ENCODE measurements around the gene SPATA9. TPM values are rescaled to one million over a fixed set of nuclear protein-coding genes. Genes with fewer than 3 reads are reported as not detected.

SPATA9 gene
- total and polyA plus RNA-seq, 9 of the 15 experiments (the other 6 are each of a cell fraction or from before 2014, with no cell fraction given): 0.16 to 5.5 (median 0.39) TPM; not detected in 3

GRCh38 chr5:95621839-95622629 is 60.8 kb downstream of the SPATA9 start:
- ATAC-seq: no peak
- BruUV-seq (replicated peaks): no TSS peak
- ChIA-PET POLR2A (interaction anchor here (1.0 to 2.3 kb wide), 2 partner anchors 8 to 9 kb away, joined by 3 to 12 read pairs; no protein-coding TSS in a partner anchor), CTCF (ENCODE audit: low intra/inter-chr PET ratio) (no interaction called here)
- no peak for FAIRE-seq
- H3K36me3 ChIP-seq (ENCODE audit: control insufficient read depth, insufficient read depth, low read length): no peaks in the 10 kb centered on the region
- intact Hi-C loops (cut with micrococcal nuclease): no loop called here
- in situ Hi-C loops (cut with MboI): no loop called here
- no peak overlapping the region for H3K4me2 ChIP-seq (ENCODE audit: insufficient read depth, low read length)
- no peaks in the 10 kb centered on the region for H3K9me1 ChIP-seq (ENCODE audit: control insufficient read depth, insufficient read depth, low read length)
- DNase-seq (ENCODE audit: extremely low read depth in 1 of 4, low spot score in 3 of 4): no peak
- H3K4me3 ChIP-seq: no peak overlapping the region
- H2AFZ ChIP-seq (ENCODE audit: low read depth, low read length): no peak overlapping the region
- no peaks in the 10 kb centered on the region for H3K79me2 ChIP-seq (ENCODE audit: control insufficient read depth, insufficient read depth, low read length)
- H3K27me3 ChIP-seq (ENCODE audit: control insufficient read depth in 2 of 2, insufficient read depth in 2 of 2, low read length in 2 of 2): no peaks in the 10 kb centered on the region
- no peak overlapping the region for H3K27ac ChIP-seq (ENCODE audit: extremely low read depth, low read depth, low read length)
- H4K20me1 ChIP-seq (replicated peaks; ENCODE audit: control insufficient read depth, insufficient read depth, low read length): no peaks in the 10 kb centered on the region
- no peaks in the 10 kb centered on the region for H3K4me1 ChIP-seq (replicated peaks in 1 of 2; ENCODE audit: control insufficient read depth in 2 of 2, insufficient read depth in 2 of 2, low read length in 2 of 2)
- 11% methylated on average over 8 of the region's 8 CpGs for WGBS (ENCODE audit: insufficient coverage, low coverage, missing lambda C conversion rate)
- H3K9ac ChIP-seq (ENCODE audit: insufficient read depth in 1 of 2, low read depth in 2 of 2, low read length in 2 of 2): no peak overlapping the region
- H3K9me3 ChIP-seq (replicated peaks; ENCODE audit: control insufficient read depth, insufficient read depth, low read depth, low read length): no peaks in the 10 kb centered on the region
- TF ChIP-seq, protein P1, sequence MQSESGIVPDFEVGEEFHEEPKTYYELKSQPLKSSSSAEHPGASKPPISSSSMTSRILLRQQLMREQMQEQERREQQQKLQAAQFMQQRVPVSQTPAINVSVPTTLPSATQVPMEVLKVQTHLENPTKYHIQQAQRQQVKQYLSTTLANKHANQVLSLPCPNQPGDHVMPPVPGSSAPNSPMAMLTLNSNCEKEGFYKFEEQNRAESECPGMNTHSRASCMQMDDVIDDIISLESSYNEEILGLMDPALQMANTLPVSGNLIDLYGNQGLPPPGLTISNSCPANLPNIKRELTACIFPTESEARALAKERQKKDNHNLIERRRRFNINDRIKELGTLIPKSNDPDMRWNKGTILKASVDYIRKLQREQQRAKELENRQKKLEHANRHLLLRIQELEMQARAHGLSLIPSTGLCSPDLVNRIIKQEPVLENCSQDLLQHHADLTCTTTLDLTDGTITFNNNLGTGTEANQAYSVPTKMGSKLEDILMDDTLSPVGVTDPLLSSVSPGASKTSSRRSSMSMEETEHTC (IDR thresholded peaks at IDR 0.05): no peak
- TF ChIP-seq MECOM (CRISPR knock-in tag; IDR thresholded peaks at IDR 0.05) (no peak), GATAD2A (IDR thresholded peaks at IDR 0.05) (no peak), RUNX1 (IDR thresholded peaks at IDR 0.05; ENCODE audit: low read depth) (no peak), ZBTB26 (CRISPR knock-in tag; IDR thresholded peaks at IDR 0.05) (no peak), TRIM28 (IDR thresholded peaks at IDR 0.05) (no peak), TRIM24 (IDR thresholded peaks at IDR 0.05) (no peak), LEF1 (IDR thresholded peaks at IDR 0.05) (no peak), PHB (CRISPR knock-in tag; IDR thresholded peaks at IDR 0.05) (no peak), RBM14 (IDR thresholded peaks at IDR 0.05; ENCODE audit: borderline replicate concordance, insufficient read depth, low read depth, low read length) (no peak)
- TF ChIP-seq, protein P2, sequence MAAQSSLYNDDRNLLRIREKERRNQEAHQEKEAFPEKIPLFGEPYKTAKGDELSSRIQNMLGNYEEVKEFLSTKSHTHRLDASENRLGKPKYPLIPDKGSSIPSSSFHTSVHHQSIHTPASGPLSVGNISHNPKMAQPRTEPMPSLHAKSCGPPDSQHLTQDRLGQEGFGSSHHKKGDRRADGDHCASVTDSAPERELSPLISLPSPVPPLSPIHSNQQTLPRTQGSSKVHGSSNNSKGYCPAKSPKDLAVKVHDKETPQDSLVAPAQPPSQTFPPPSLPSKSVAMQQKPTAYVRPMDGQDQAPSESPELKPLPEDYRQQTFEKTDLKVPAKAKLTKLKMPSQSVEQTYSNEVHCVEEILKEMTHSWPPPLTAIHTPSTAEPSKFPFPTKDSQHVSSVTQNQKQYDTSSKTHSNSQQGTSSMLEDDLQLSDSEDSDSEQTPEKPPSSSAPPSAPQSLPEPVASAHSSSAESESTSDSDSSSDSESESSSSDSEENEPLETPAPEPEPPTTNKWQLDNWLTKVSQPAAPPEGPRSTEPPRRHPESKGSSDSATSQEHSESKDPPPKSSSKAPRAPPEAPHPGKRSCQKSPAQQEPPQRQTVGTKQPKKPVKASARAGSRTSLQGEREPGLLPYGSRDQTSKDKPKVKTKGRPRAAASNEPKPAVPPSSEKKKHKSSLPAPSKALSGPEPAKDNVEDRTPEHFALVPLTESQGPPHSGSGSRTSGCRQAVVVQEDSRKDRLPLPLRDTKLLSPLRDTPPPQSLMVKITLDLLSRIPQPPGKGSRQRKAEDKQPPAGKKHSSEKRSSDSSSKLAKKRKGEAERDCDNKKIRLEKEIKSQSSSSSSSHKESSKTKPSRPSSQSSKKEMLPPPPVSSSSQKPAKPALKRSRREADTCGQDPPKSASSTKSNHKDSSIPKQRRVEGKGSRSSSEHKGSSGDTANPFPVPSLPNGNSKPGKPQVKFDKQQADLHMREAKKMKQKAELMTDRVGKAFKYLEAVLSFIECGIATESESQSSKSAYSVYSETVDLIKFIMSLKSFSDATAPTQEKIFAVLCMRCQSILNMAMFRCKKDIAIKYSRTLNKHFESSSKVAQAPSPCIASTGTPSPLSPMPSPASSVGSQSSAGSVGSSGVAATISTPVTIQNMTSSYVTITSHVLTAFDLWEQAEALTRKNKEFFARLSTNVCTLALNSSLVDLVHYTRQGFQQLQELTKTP (IDR thresholded peaks at IDR 0.05; ENCODE audit: low read depth in 1 of 2, partially characterized antibody in 2 of 2): no peak
- TF ChIP-seq, protein P3, sequence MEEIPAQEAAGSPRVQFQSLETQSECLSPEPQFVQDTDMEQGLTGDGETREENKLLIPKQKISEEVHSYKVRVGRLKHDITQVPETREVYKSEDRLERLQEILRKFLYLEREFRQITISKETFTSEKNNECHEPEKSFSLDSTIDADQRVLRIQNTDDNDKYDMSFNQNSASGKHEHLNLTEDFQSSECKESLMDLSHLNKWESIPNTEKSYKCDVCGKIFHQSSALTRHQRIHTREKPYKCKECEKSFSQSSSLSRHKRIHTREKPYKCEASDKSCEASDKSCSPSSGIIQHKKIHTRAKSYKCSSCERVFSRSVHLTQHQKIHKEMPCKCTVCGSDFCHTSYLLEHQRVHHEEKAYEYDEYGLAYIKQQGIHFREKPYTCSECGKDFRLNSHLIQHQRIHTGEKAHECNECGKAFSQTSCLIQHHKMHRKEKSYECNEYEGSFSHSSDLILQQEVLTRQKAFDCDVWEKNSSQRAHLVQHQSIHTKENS (CRISPR knock-in tag; IDR thresholded peaks at IDR 0.05): no peak
